BLaER1 treated with 17β-estradiol and CSF1 and Interleukin-3, amounts not matched to agents 10 nM and 100 nM (cell line): ENCODE data around the gene IDE.
"Not testable (repeated sequence)": the region's sequence is repeated elsewhere in the genome, so short reads cannot be mapped to it uniquely, and the experiment has no call there.

Experiments used
- H3K27ac ChIP-seq, 11 experiments: shearing (Covaris generic); formaldehyde crosslinking; 2 replicates each; pipeline ENCODE4 v1.8.1; 2022
- H3K27me3 ChIP-seq, 11 experiments: shearing (Covaris generic); formaldehyde crosslinking; 2 replicates each; pipeline ENCODE4 v1.8.1; 2022
- H3K36me3 ChIP-seq, 11 experiments: shearing (Covaris generic); formaldehyde crosslinking; 2 replicates each; pipeline ENCODE4 v1.8.1; 2022
- H3K4me1 ChIP-seq, 10 experiments: shearing (Covaris generic); formaldehyde crosslinking; 2 replicates each; pipeline ENCODE4 v1.8.1; 2022
- H3K4me2 ChIP-seq, 11 experiments: shearing (Covaris generic); formaldehyde crosslinking; 2 replicates each; pipeline ENCODE4 v1.8.1; 2022
- H3K4me3 ChIP-seq, 10 experiments: shearing (Covaris generic); formaldehyde crosslinking; 2 replicates each; pipeline ENCODE4 v1.8.1; 2022
- H3K9ac ChIP-seq, 11 experiments: shearing (Covaris generic); formaldehyde crosslinking; 2 replicates each; pipeline ENCODE4 v1.8.1; 2022
- H3K9me3 ChIP-seq, 11 experiments: shearing (Covaris generic); formaldehyde crosslinking; replicated peaks in 1 of 11; 2 replicates each; pipeline ENCODE4 v1.8.1; 2022
- H4K20me1 ChIP-seq, 11 experiments: shearing (Covaris generic); formaldehyde crosslinking; 2 replicates each; pipeline ENCODE4 v1.8.1; 2022
- Cebpa-rat ChIP-seq, 11 experiments: shearing (Covaris generic); IDR thresholded peaks; 2 replicates each; pipeline ENCODE4 v1.8.1; 2022

Gene IDE

GRCh38 chr10:92410501-92410900, 163.4 kb downstream of the IDE start:
- H3K9me3 ChIP-seq, result no peaks in the 10 kb centered on the region

GRCh38 chr10:92408017-92408361, 165.9 kb downstream of the IDE start:
- H3K27ac ChIP-seq, result peak overlapping the region in 4 of 11 experiments; percentile 56 to 91 (median 86); a peak in 6 of 22 replicates
- no peaks in the 10 kb centered on the region for H4K20me1 ChIP-seq
- peaks cover 0 to 44% (median 3%) of the 10 kb centered on the region in 10 experiments; a peak in 9 of 20 replicates for H3K4me1 ChIP-seq
- no peak overlapping the region for H3K4me3 ChIP-seq
- H3K36me3 ChIP-seq, result no peaks in the 10 kb centered on the region
- no peaks in the 10 kb centered on the region for H3K9me3 ChIP-seq
- H3K4me2 ChIP-seq, result peak overlapping the region in 5 of 11 experiments; percentile 20 to 83 (median 72); a peak in 8 of 22 replicates
- no peaks in the 10 kb centered on the region for H3K27me3 ChIP-seq
- TF ChIP-seq Cebpa-rat (IDR thresholded peaks at IDR 0.05), result no peak
- peak overlapping the region in 3 of 11 experiments; percentile 72 to 81 (median 77); a peak in 4 of 22 replicates for H3K9ac ChIP-seq

More at GRCh38 chr10:92410501-92410900, 163.4 kb downstream of the IDE start:
- Histone ChIP-seq H3K4me1 (peaks cover 0 to 38% (median 3%) of the 10 kb centered on the region in 10 experiments; a peak in 9 of 20 replicates), H3K27me3 (no peaks in the 10 kb centered on the region), H3K9ac (no peak overlapping the region), H4K20me1 (no peaks in the 10 kb centered on the region), H3K4me2 (no peak overlapping the region), H3K36me3 (no peaks in the 10 kb centered on the region), H3K4me3 (no peak overlapping the region), H3K27ac (no peak overlapping the region)
- TF ChIP-seq Cebpa-rat (IDR thresholded peaks at IDR 0.05), result no peak

- Histone ChIP-seq H3K27me3 (no peaks in the 10 kb centered on the region), H4K20me1 (no peaks in the 10 kb centered on the region), H3K4me2 (peak overlapping the region in 5 of 11 experiments; percentile 20 to 83 (median 72); a peak in 9 of 22 replicates), H3K9ac (peak overlapping the region in 4 of 11 experiments; percentile 14 to 81 (median 74); a peak in 6 of 22 replicates), H3K4me1 (peaks cover 0 to 44% (median 3%) of the 10 kb centered on the region in 10 experiments; a peak in 9 of 20 replicates), H3K9me3 (no peaks in the 10 kb centered on the region), H3K4me3 (no peak overlapping the region), H3K27ac (peak overlapping the region in 4 of 11 experiments; percentile 56 to 91 (median 86); a peak in 8 of 22 replicates), H3K36me3 (no peaks in the 10 kb centered on the region)
- TF ChIP-seq Cebpa-rat (IDR thresholded peaks at IDR 0.05), result 0 out of 22 replicates have a peak, but pooled peaks of 1 of the 11 experiments have one; percentile 42
Measured at GRCh38 chr10:92407305-92408016, 166.4 kb downstream of the IDE start.

- H3K9me3 ChIP-seq, result no peaks in the 10 kb centered on the region
- TF ChIP-seq Cebpa-rat (IDR thresholded peaks at IDR 0.05), result no peak
Measured at GRCh38 chr10:92405419-92405924, 168.4 kb downstream of the IDE start.

GRCh38 chr10:92404612-92405418, 169.1 kb downstream of the IDE start:
- H3K9ac ChIP-seq, result no peak overlapping the region
- no peak for TF ChIP-seq Cebpa-rat (IDR thresholded peaks at IDR 0.05)
- H4K20me1 ChIP-seq, result no peaks in the 10 kb centered on the region
- H3K4me2 ChIP-seq, result peak overlapping the region in 1 of 11 experiments; percentile 63; a peak in 3 of 22 replicates
- H3K9me3 ChIP-seq, result no peaks in the 10 kb centered on the region
- H3K4me1 ChIP-seq, result peaks cover 0 to 44% (median 3%) of the 10 kb centered on the region in 10 experiments; a peak in 9 of 20 replicates
- H3K27me3 ChIP-seq, result no peaks in the 10 kb centered on the region
- H3K36me3 ChIP-seq, result no peaks in the 10 kb centered on the region
- H3K4me3 ChIP-seq, result no peak overlapping the region
- H3K27ac ChIP-seq, result no peak overlapping the region

More at GRCh38 chr10:92405419-92405924, 168.4 kb downstream of the IDE start:
- H3K36me3 ChIP-seq, result no peaks in the 10 kb centered on the region
- peak overlapping the region in 2 of 11 experiments; percentile 34 to 63; a peak in 4 of 22 replicates for H3K4me2 ChIP-seq
- H3K4me1 ChIP-seq, result peaks cover 0 to 44% (median 3%) of the 10 kb centered on the region in 10 experiments; a peak in 9 of 20 replicates
- H4K20me1 ChIP-seq, result no peaks in the 10 kb centered on the region
- H3K4me3 ChIP-seq, result no peak overlapping the region
- no peaks in the 10 kb centered on the region for H3K27me3 ChIP-seq
- no peak overlapping the region for H3K27ac ChIP-seq
- H3K9ac ChIP-seq, result no peak overlapping the region

GRCh38 chr10:92402234-92402633, 171.7 kb downstream of the IDE start:
- H3K4me2 ChIP-seq, H3K9me3 ChIP-seq, H4K20me1 ChIP-seq, H3K4me3 ChIP-seq, H3K27me3 ChIP-seq, H3K27ac ChIP-seq, H3K36me3 ChIP-seq, H3K9ac ChIP-seq: not testable (repeated sequence)
- peaks cover 0 to 23% (median under 1%) of the 10 kb centered on the region in 10 experiments; a peak in 7 of 20 replicates for H3K4me1 ChIP-seq
